ENCODE data around the gene PRMT3.

DNA sequence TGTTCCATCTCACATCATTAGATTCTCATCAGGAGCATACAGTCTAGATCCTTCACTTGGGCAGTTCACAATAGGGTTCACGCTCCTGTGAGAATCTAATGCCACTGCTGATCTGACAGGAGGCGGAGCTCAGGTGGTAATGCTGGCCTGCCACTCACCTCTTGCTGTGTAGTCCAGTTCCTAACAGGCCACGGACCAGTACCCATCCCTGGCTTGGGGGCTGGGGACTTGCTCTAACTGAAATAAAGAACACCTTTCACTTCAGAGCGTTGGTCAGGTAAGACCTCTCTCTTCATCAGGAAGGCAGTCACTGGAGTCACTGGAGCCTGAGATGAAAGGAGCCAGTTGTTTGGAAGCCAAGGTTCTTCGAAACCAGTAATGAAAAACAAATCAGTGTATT, 41.7 kb downstream of the PRMT3 start:
- TF ChIP-seq, protein P1, sequence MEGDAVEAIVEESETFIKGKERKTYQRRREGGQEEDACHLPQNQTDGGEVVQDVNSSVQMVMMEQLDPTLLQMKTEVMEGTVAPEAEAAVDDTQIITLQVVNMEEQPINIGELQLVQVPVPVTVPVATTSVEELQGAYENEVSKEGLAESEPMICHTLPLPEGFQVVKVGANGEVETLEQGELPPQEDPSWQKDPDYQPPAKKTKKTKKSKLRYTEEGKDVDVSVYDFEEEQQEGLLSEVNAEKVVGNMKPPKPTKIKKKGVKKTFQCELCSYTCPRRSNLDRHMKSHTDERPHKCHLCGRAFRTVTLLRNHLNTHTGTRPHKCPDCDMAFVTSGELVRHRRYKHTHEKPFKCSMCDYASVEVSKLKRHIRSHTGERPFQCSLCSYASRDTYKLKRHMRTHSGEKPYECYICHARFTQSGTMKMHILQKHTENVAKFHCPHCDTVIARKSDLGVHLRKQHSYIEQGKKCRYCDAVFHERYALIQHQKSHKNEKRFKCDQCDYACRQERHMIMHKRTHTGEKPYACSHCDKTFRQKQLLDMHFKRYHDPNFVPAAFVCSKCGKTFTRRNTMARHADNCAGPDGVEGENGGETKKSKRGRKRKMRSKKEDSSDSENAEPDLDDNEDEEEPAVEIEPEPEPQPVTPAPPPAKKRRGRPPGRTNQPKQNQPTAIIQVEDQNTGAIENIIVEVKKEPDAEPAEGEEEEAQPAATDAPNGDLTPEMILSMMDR (conservative IDR thresholded peaks at IDR 0.05): no peak
- no peak for TF ChIP-seq EZH2 (IDR thresholded peaks at IDR 0.05; ENCODE audit: low read depth)

Measured in PC-9 (cell line).